AG04450 (cell line): ENCODE measurements around the gene SYCN. TPM values are rescaled to one million over a fixed set of nuclear protein-coding genes. Genes with fewer than 3 reads are reported as not detected.

Source experiments
- CTCF ChIA-PET: fragments of 300-600, 350-600 bp; formaldehyde crosslinking; extraction: SDS; loops from one replicate; lab custom pipeline; 2022; ENCODE audit warnings: antibody characterized with exemption, inconsistent platforms; lab: Charles Lee
- POLR2A ChIA-PET: fragments of 350-600 bp; formaldehyde crosslinking; extraction: SDS; loops from one replicate; lab custom pipeline; 2021; ENCODE audit warnings: antibody characterized with exemption, inconsistent platforms; lab: Yijun Ruan, JAX
- DNase-seq: peaks from one replicate; pipeline ENCODE4 v3.0.0-alpha.2; 2011; ENCODE audit warnings: low read depth, low spot score
- H3K27ac ChIP-seq: one replicate; pipeline ENCODE4 v1.5.1; 2012; ENCODE audit warnings: low read depth, low read length, control low read depth
- H3K27me3 ChIP-seq: one replicate; pipeline ENCODE4 v1.6.0; 2012; ENCODE audit warnings: low read length; ENCODE audit not compliant: control insufficient read depth, insufficient read depth
- H3K4me3 ChIP-seq: 2 replicates; pipeline ENCODE4 v1.5.1; 2011; ENCODE audit warnings: mild to moderate bottlenecking, low read depth, low read length, control low read depth
- H3K9me3 ChIP-seq: 2 replicates; pipeline ENCODE4 v1.5.1; 2012; ENCODE audit warnings: low read length; ENCODE audit not compliant: control insufficient read depth, insufficient read depth
- polyA plus RNA-seq: library from polyadenylated mRNA; depleted of rRNA; stranded (reverse); fragments of >200 nt; gene quantifications from 2 replicates; pipeline ENCODE4 v1.2.3, GENCODE V29; 2011; rRNA removed
- TF ChIP-seq, protein P1 (sequence below): IDR thresholded peaks from 2 replicates; pipeline ENCODE4 v1.5.1; 2011; ENCODE audit warnings: low read depth, low read length, control low read depth, inconsistent platforms

The SYCN gene
- polyA plus RNA-seq, 1 experiment = not detected

DNA sequence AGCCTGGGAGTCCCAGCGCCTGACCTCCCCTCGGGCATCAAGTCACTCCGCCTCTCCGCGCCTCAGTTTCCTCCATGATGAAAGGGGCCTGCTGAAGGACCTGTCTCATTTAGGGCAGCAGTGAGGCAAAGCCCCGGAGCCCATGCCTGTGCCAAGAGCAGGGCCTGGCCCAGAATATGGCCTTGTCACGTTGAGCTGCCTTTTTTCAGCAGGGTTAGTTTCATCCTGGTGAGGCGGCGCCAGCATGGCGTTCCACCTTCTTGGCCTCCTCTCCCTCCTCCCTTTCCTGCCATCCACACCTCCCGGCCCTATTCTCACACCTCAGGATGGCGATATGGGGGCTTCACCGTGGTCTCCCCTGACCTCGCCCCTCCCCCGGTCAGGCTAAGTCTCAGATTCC is 48.3 kb downstream of the SYCN start:
- TF ChIP-seq, protein P1, sequence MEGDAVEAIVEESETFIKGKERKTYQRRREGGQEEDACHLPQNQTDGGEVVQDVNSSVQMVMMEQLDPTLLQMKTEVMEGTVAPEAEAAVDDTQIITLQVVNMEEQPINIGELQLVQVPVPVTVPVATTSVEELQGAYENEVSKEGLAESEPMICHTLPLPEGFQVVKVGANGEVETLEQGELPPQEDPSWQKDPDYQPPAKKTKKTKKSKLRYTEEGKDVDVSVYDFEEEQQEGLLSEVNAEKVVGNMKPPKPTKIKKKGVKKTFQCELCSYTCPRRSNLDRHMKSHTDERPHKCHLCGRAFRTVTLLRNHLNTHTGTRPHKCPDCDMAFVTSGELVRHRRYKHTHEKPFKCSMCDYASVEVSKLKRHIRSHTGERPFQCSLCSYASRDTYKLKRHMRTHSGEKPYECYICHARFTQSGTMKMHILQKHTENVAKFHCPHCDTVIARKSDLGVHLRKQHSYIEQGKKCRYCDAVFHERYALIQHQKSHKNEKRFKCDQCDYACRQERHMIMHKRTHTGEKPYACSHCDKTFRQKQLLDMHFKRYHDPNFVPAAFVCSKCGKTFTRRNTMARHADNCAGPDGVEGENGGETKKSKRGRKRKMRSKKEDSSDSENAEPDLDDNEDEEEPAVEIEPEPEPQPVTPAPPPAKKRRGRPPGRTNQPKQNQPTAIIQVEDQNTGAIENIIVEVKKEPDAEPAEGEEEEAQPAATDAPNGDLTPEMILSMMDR = no peak
- DNase-seq = no peak
- no peak overlapping the region for H3K27ac ChIP-seq
- ChIA-PET POLR2A (interaction anchor here (0.7 kb wide), 1 partner anchor 10 kb away, joined by 3 read pairs; no protein-coding TSS in a partner anchor), CTCF (no interaction called here)
- no peaks in the 10 kb centered on the region; the same call in 1 of the 2 replicates for H3K9me3 ChIP-seq
- no peaks in the 10 kb centered on the region for H3K27me3 ChIP-seq
- H3K4me3 ChIP-seq = no peak overlapping the region

DNA sequence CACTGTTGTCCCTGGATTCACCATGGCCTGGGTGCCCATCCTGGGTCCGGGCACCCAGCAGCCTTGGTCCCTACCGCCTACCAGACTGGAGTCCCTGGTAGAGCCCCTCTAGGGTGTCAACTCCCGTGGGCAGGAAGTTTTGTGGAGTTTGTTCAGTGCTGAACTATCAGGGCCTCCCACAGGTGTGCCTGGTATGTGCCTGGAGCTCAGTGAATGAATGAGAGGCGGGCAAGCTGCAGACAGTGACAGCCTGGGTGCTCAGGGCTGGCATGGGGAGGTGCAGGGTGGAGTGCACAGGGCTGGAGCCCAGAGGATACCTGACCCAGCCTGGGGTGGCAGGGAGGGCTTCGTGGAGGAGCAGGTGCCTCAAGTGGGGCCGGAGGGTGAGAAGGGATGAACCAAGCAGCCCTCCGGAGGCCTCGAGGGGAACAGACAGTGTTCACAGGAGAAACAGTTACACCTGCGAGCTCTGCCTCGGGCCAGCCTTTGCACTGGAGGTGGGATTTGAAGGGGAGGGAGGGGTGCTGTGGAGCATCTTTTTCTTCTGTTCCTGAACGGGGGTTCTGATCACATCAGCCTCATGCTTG is 48.9 kb downstream of the SYCN start:
- POLR2A ChIA-PET = interaction anchor here (0.6 to 0.7 kb wide), 2 partner anchors 9 to 133 kb away, joined by 3 read pairs; no protein-coding TSS in a partner anchor
- no peaks in the 10 kb centered on the region for H3K27me3 ChIP-seq
- CTCF ChIA-PET = no interaction called here
- no peak overlapping the region for H3K4me3 ChIP-seq
- TF ChIP-seq, protein P1 = no peak
- DNase-seq = no peak
- no peak overlapping the region for H3K27ac ChIP-seq
- no peaks in the 10 kb centered on the region; the same call in 1 of the 2 replicates for H3K9me3 ChIP-seq

DNA sequence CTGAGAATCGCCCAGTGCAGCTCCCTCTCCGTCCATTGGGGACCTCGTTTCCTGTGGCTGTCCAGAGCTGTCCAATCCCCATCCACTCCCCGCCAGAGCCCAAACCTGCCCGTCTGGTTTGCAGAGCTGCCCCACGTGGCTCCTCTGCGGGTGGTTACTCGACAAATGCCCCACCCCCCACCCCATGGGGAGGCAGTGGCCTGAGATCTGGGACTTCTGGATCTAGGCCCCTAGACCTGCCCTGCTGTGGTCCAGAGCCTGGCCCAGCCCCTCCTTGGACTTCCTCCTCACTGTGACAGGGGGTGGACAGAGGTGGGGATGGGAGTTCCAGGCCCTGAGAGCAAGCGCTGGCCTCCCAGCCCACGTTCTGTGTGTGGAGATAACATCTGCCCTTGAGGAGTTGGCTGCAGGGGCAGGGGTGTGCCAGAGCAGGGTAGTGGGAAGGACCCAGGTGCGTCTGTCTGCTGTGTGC is 49.4 kb downstream of the SYCN start:
- TF ChIP-seq, protein P1 = no peak
- Histone ChIP-seq H3K27me3 (no peaks in the 10 kb centered on the region), H3K27ac (no peak overlapping the region), H3K4me3 (no peak overlapping the region), H3K9me3 (no peaks in the 10 kb centered on the region; the same call in 1 of the 2 replicates)
- DNase-seq = no peak
- CTCF ChIA-PET = no interaction called here
- POLR2A ChIA-PET = interaction anchor here (0.6 kb wide), 1 partner anchor 133 kb away, joined by 3 read pairs; no protein-coding TSS in a partner anchor

DNA sequence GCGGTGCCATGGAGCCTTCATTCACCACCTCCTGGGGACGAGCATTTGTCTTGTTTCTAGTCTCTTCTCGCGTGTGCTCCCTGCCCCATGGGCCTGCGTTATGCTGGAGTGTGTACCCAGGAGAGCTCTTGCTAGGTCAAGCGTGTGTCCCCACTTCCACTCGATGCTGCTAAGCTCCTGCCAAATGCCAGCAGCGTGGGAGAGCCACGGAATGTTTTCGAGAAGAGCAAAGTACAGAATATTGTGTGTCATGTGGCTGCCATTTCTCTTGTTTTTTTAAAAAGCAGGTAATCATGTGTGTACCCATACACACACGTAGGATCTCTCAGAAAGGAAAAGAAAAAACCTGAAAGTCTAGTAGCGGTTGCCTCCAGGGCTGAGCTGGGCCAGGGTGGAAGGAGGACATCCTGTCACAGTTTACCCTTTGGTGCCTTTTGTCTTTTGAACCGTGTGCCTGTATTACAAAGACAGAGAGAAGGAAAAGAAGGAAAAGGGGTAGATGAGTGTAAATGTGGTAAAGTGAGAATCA is 49.9 kb downstream of the SYCN start:
- POLR2A ChIA-PET = interaction anchor here (0.6 kb wide), 1 partner anchor 14 kb away, joined by 4 read pairs; no protein-coding TSS in a partner anchor
- Histone ChIP-seq H3K4me3 (no peak overlapping the region), H3K9me3 (no peaks in the 10 kb centered on the region; the same call in 1 of the 2 replicates), H3K27me3 (no peaks in the 10 kb centered on the region), H3K27ac (no peak overlapping the region)
- TF ChIP-seq, protein P1 = no peak
- CTCF ChIA-PET = no interaction called here
- DNase-seq = no peak

Other genes with a start within 250 kb of the SYCN start
- 10.8 and 11.6 TPM in 2 replicates for gene FBXO17, start 228.5 kb downstream of the SYCN start, polyA plus RNA-seq
- 2.0 and 2.4 TPM in 2 replicates for gene FBXO27, start 171.7 kb downstream of the SYCN start, polyA plus RNA-seq
- gene ACP7, start 119.9 kb downstream of the SYCN start, polyA plus RNA-seq = not detected in 2 replicates
- 10.4 and 12.4 TPM in 2 replicates for gene PAK4, start 78.5 kb downstream of the SYCN start, polyA plus RNA-seq
- not detected in 2 replicates for gene NCCRP1, start 7.3 kb downstream of the SYCN start, polyA plus RNA-seq
- not detected in 2 replicates for gene IFNL3, start 40.7 kb upstream of the SYCN start, polyA plus RNA-seq
- gene IFNL4, start 44.6 kb upstream of the SYCN start, polyA plus RNA-seq = not detected in 2 replicates
- not detected in 2 replicates for gene IFNL2, start 64.1 kb upstream of the SYCN start, polyA plus RNA-seq
- not detected in 2 replicates for gene IFNL1, start 92.1 kb upstream of the SYCN start, polyA plus RNA-seq
- 0.15 and 0.16 TPM in 2 replicates for gene LRFN1, start 116.6 kb upstream of the SYCN start, polyA plus RNA-seq
- 0.17 and 0.26 TPM in 2 replicates for gene GMFG, start 131.8 kb upstream of the SYCN start, polyA plus RNA-seq
- gene SAMD4B, start 138.2 kb upstream of the SYCN start, polyA plus RNA-seq = 33.4 and 47.3 TPM in 2 replicates
- 51.9 and 60.5 TPM in 2 replicates for gene PAF1, start 186.8 kb upstream of the SYCN start, polyA plus RNA-seq
- gene MED29, start 187.1 kb upstream of the SYCN start, polyA plus RNA-seq = 28.0 and 29.9 TPM in 2 replicates
- gene ZFP36, start 202.6 kb upstream of the SYCN start, polyA plus RNA-seq = 4.1 and 8.3 TPM in 2 replicates
- gene PLEKHG2, start 208.4 kb upstream of the SYCN start, polyA plus RNA-seq = 12.3 and 19.1 TPM in 2 replicates
- 1,488 and 2,094 TPM in 2 replicates for gene RPS16, start 231.7 kb upstream of the SYCN start, polyA plus RNA-seq
- 75.3 and 78.0 TPM in 2 replicates for gene SUPT5H, start 241.3 kb upstream of the SYCN start, polyA plus RNA-seq